Fibroblast of lung (primary cell): ENCODE results near the gene ERI3. TPM values are rescaled to one million over a fixed set of nuclear protein-coding genes. Genes with fewer than 3 reads are reported as not detected.

Experiments used
- DNase-seq, 2 donors: peaks; one replicate each; pipeline versions ENCODE4 v3.0.0 to v3.0.0-alpha.2; 2010; ENCODE audit warnings: low read depth in 2 of 2
- H2AFZ ChIP-seq: 2 replicates; pipeline ENCODE4 v1.5.1; 2012; ENCODE audit warnings: low read length, control low read depth, inconsistent platforms
- H3K27ac ChIP-seq: 2 replicates; pipeline ENCODE4 v1.5.1; 2011; ENCODE audit warnings: low read length, control low read depth; ENCODE audit not compliant: insufficient read depth
- H3K27me3 ChIP-seq: 2 replicates; pipeline ENCODE4 v1.5.1; 2011; ENCODE audit warnings: mild to moderate bottlenecking, low read length; ENCODE audit not compliant: control insufficient read depth, insufficient read depth
- H3K36me3 ChIP-seq: 2 replicates; pipeline ENCODE4 v1.5.1; 2011; ENCODE audit warnings: low read length; ENCODE audit not compliant: control insufficient read depth, insufficient read depth
- H3K4me1 ChIP-seq: 2 replicates; pipeline ENCODE4 v1.5.1; 2011; ENCODE audit warnings: low read length; ENCODE audit not compliant: control insufficient read depth, insufficient read depth; ENCODE audit errors: extremely low read depth
- H3K4me2 ChIP-seq: 2 replicates; pipeline ENCODE4 v1.5.1; 2011; ENCODE audit warnings: low read length, control low read depth; ENCODE audit not compliant: insufficient read depth; ENCODE audit errors: extremely low read depth
- H3K4me3 ChIP-seq, 4 experiments: fragments of 200-600 bp in 1 of 4; sonication (generic) in 1 of 4; replicated peaks in 1 of 4; 2 replicates each; pipeline ENCODE4 v1.5.1; 2011 to 2016; ENCODE audit warnings: low read length in 4 of 4, low read depth in 3 of 4, mild to moderate bottlenecking in 3 of 4, control low read depth in 2 of 4, inconsistent platforms in 1 of 4, mixed read lengths in 1 of 4; ENCODE audit not compliant: insufficient read depth in 1 of 4; ENCODE audit errors: control extremely low read depth in 1 of 4
- H3K79me2 ChIP-seq: 2 replicates; pipeline ENCODE4 v1.5.1; 2012; ENCODE audit warnings: mild to moderate bottlenecking, low read length, inconsistent platforms; ENCODE audit not compliant: control insufficient read depth, insufficient read depth
- H3K9ac ChIP-seq: 2 replicates; pipeline ENCODE4 v1.5.1; 2011; ENCODE audit warnings: mild to moderate bottlenecking, low read length, control low read depth; ENCODE audit not compliant: insufficient read depth
- H3K9me3 ChIP-seq: 2 replicates; pipeline ENCODE4 v1.5.1; 2012; ENCODE audit warnings: low read depth, low read length; ENCODE audit not compliant: control insufficient read depth, insufficient read depth
- H4K20me1 ChIP-seq: 2 replicates; pipeline ENCODE4 v1.5.1; 2011; ENCODE audit warnings: low read length; ENCODE audit not compliant: control insufficient read depth, insufficient read depth; ENCODE audit errors: extremely low read depth
- CTCF ChIP-seq, 2 donors: IDR thresholded peaks in 1 of 2; conservative IDR thresholded peaks in 1 of 2; 1 replicate in 1 of 2; 2 replicates in 1 of 2; pipeline ENCODE4 v1.5.1; 2011 to 2012; ENCODE audit warnings: low read length in 2 of 2, control low read depth in 1 of 2, inconsistent platforms in 1 of 2, low read depth in 1 of 2, mild to moderate bottlenecking in 1 of 2
- EZH2 ChIP-seq: IDR thresholded peaks from 2 replicates; pipeline ENCODE4 v1.5.1; 2012; ENCODE audit warnings: low read length, control low read depth, mild to moderate bottlenecking; ENCODE audit errors: missing control alignments
- polyA plus RNA-seq, 2 donors: library from polyadenylated mRNA; depleted of rRNA in 1 of 2; stranded (reverse) in 1 of 2; unstranded in 1 of 2; fragments of >200 nt; gene quantifications; 2 replicates each; pipeline ENCODE4 v1.2.1, GENCODE V29; 2011 to 2012; ENCODE audit warnings: missing spikeins in 1 of 2
- total RNA-seq: library from RNA; depleted of rRNA; stranded (reverse); fragments of >200 nt; gene quantifications from 2 replicates; pipeline ENCODE4 v1.2.1, GENCODE V29; 2014

ERI3 gene
- total and polyA plus RNA-seq, 2 donors (not counting 1 experiment from before 2014, with no cell fraction given) = 43.4 to 44.9 TPM

- Histone ChIP-seq H3K4me1 (no peaks in the 10 kb centered on the region), H3K4me2 (no peak overlapping the region), H3K9me3 (no peaks in the 10 kb centered on the region), H3K27ac (no peak overlapping the region), H3K79me2 (no peaks in the 10 kb centered on the region), H3K36me3 (peaks cover 3% of the 10 kb centered on the region), H3K4me3 (no peak overlapping the region), H4K20me1 (no peaks in the 10 kb centered on the region), H2AFZ (no peak overlapping the region), H3K9ac (no peak overlapping the region), H3K27me3 (no peaks in the 10 kb centered on the region)
- DNase-seq = peak in 1 of 2 donors; percentile 33
- TF ChIP-seq CTCF (conservative IDR thresholded peaks at IDR 0.05 in 1 of 2, IDR thresholded peaks at IDR 0.05 in 1 of 2; ENCODE audit: low read depth in 1 of 2, low read length in 2 of 2) (no peak), EZH2 (no peak)
Measured at GRCh38 chr1:44316231-44316759, 38.8 kb downstream of the ERI3 start.

- H3K36me3 ChIP-seq = peaks cover 3% of the 10 kb centered on the region
- no peaks in the 10 kb centered on the region for H3K9me3 ChIP-seq
- no peak for TF ChIP-seq EZH2
- no peak for TF ChIP-seq CTCF (conservative IDR thresholded peaks at IDR 0.05 in 1 of 2, IDR thresholded peaks at IDR 0.05 in 1 of 2; ENCODE audit: low read depth in 1 of 2, low read length in 2 of 2)
- H3K4me2 ChIP-seq = no peak overlapping the region
- no peak for DNase-seq
- no peak overlapping the region for H3K27ac ChIP-seq
- H3K27me3 ChIP-seq = no peaks in the 10 kb centered on the region
- no peak overlapping the region for H3K9ac ChIP-seq
- H4K20me1 ChIP-seq = no peaks in the 10 kb centered on the region
- no peaks in the 10 kb centered on the region for H3K79me2 ChIP-seq
- H2AFZ ChIP-seq = no peak overlapping the region
- no peak overlapping the region for H3K4me3 ChIP-seq
- H3K4me1 ChIP-seq = no peaks in the 10 kb centered on the region
Measured at GRCh38 chr1:44315521-44315920, 39.5 kb downstream of the ERI3 start.

- Histone ChIP-seq H3K9ac (no peak overlapping the region), H4K20me1 (no peaks in the 10 kb centered on the region), H3K36me3 (peaks cover 3% of the 10 kb centered on the region), H3K27me3 (no peaks in the 10 kb centered on the region), H3K4me2 (no peak overlapping the region), H3K27ac (no peak overlapping the region), H3K4me3 (no peak overlapping the region), H2AFZ (no peak overlapping the region), H3K79me2 (no peaks in the 10 kb centered on the region), H3K4me1 (no peaks in the 10 kb centered on the region), H3K9me3 (no peaks in the 10 kb centered on the region)
- no peak for TF ChIP-seq EZH2
- TF ChIP-seq CTCF (conservative IDR thresholded peaks at IDR 0.05 in 1 of 2, IDR thresholded peaks at IDR 0.05 in 1 of 2; ENCODE audit: low read depth in 1 of 2, low read length in 2 of 2) = peak in 1 of 2 donors; percentile 28
- no peak for DNase-seq
Measured at GRCh38 chr1:44314452-44314851, 40.6 kb downstream of the ERI3 start.
